Pons (tissue), 1 donor: ENCODE data around the gene LOXHD1.

Experiments
- DNase-seq: peaks from one replicate; pipeline ENCODE4 v3.0.0-alpha.2; 2016; ENCODE audit warnings: low spot score

LOXHD1 gene

DNA sequence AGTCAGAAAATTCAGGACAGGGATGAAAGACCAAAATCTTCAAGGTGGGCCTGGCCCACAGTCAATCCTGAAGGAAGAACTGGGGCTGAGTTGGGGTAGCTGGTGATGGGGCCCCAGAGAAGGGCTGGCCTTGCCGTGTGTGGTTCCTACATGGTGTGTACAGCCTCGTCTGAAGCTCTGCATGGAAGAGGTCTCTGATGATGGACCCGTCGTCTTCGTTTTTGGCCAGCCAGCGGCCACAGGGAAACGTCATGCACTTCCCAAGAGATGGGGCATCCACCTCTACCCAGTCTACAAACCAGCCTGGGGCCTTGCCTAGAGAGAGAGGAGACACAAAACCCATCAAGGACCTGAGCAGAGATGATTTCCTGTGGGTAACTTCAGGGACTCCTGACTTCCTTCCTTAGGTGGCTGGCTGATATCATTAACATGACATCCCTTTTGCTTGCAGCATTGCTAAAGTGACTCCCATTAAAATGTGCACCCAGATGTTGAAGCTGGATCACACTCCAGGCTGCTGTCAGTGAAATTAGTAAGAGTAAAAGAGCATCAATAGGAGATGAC is 115.3 kb downstream of the LOXHD1 start:
- no peak for DNase-seq

DNA sequence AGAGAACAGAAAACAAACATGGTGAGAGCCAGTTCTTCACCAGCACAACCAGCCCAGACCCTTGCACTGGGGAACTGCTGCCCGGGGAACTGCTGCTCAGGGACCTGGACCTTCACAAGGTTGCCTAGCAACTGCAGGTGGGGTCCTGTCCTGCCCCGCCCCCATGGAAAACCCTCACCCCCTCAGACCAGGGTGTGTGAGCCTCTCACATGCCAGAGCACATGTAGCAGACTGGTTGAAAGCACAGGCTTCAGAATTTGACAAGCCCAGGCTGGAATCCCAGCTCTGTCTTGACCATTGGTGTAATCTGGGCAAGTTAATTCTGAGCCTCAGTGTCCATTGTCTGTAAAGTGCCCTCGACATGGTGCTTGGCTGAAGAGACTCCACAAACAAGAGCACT is 118.6 kb downstream of the LOXHD1 start:
- no peak for DNase-seq

- no peak for DNase-seq
Measured at GRCh38 chr18:46536215-46536874, 120.7 kb downstream of the LOXHD1 start.

DNA sequence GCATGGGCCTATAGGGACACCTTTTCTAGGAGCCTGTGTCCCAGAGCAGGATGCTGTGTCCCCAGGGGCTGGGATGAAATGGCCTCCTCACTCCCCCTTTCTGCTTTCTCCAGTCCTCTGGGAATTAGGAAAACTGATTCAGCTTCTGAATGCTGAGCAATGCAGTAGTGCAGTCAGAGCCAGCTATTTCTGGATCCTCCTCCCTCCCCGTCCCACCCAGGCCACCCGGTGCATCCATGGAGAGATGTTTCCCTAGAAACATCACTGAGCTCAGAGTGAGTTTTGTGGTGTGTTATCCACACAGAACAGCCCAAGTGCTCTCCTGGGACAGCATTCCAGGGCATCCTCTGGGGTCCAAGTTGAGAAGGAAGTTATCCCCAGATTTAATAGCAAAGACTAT is 125.5 kb downstream of the LOXHD1 start:
- DNase-seq = no peak

DNA sequence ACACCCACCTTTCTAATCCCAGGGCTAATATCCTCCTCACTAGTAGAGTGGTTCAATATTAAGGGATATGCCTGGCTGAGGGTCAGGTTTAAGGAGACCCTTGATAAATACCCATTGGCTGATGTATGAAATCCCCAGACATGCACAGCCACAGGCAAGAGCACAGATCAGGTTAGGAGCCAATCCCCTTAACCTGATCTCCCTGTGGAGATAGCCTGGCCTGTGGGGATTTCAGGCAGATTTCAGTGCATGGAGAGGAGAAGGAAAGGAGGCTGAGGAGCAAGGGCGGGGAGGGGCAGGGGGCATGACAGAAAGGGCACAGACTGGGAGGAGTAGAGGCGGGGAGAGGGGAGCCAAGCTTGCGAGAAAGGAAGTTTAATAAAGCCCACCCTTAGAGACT is 129.0 kb downstream of the LOXHD1 start:
- DNase-seq = no peak

- no peak for DNase-seq
Measured at GRCh38 chr18:46519870-46520269, 137.2 kb downstream of the LOXHD1 start.

GRCh38 chr18:46518438-46518837 is 138.6 kb downstream of the LOXHD1 start:
- no peak for DNase-seq

- no peak for DNase-seq
Measured at GRCh38 chr18:46516555-46516954, 140.5 kb downstream of the LOXHD1 start.

GRCh38 chr18:46510386-46510785 is 146.6 kb downstream of the LOXHD1 start:
- no peak for DNase-seq

DNA sequence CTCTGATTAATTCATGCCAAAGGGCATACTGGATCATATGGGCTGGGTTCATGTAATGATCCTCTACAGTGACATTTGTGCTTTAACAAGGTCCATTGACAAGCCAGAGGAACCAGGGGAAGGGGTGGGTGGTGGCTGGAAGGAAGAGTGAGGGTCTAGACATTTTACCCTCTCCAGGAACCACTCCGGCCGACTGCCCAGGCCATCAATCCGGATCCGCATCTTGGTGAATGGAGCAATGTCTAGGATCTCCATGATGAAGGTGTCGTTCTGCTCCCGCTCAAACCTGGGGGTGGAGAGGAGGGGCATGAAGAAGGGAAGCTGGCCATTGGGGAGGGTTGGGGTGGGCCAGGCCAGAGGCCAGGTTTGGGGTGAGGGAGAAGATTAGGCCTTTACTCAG is 147.5 kb downstream of the LOXHD1 start:
- no peak for DNase-seq

DNA sequence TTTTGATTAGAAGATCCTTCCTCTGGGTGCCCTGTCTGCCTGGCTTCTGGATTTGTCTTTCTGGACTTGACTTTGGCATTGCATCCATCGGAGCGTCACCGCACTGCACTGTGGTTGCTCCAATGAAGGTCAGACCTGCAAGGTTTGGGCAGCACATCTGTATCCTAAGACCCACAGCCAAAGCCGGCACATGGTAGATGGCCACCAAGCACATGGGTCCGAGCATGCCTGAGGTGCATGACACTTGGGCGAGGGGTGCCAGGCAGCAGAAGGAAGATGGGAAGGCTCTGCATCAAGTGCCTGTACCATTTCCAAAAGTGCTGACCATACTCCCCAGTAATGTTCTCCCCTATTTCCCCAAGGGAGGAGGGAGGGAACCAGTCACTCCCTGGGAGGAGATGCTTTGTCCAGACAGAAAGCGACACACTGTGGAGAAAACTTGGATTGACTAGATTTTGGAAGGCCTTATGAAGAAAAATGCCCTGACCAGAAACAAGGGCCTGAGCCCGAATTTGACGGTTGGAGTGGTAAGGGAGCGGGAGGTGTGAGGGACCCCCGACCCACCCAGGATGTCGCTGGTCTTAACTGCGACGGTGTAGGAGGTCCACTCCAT is 149.9 kb downstream of the LOXHD1 start:
- DNase-seq = no peak

- DNase-seq = no peak
Measured at GRCh38 chr18:46502444-46502843, 154.6 kb downstream of the LOXHD1 start.

DNA sequence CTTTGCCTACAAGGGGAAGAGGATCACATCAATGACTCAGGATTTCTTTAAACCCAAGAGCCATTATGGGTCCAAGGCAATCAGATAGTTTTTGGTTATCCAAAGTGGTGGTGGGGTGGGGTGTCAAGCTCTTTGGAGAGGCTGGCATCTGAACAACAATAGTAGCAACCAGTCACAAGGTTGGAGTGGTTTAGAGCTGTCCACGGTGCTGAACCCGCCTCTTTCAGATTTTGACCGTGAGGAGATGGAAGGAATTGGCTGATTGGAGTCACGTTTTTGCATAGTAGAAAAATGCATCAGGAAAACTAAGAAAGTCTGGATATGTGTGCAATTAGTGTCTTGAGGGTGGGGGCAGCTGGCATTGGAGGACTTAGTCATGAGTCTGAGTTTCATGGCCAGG is 159.9 kb downstream of the LOXHD1 start:
- DNase-seq = no peak

- no peak for DNase-seq
Measured at GRCh38 chr18:46488471-46489213, 168.4 kb downstream of the LOXHD1 start.

- no peak for DNase-seq
Measured at GRCh38 chr18:46485675-46486194, 171.3 kb downstream of the LOXHD1 start.

- no peak for DNase-seq
Measured at GRCh38 chr18:46484971-46485370, 172.0 kb downstream of the LOXHD1 start.

DNA sequence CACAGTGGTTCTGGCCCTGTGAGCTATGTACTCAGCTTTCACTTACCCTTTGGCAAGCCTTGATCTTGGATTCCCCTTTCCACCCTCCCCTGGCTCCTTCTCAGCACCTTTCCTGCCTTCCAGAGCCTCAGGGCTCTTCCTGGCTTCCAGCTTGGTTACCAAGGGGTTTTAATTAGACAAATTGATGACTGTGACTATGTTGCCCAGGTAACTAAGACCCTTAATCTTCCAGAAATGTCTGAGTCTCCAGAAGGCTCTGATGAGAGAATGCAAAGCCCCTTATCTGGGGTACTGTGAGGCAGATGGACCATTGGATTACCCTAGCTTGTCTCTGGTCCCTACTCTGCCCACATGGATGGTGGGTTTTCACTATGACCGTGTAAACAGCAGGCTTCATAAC is 174.2 kb downstream of the LOXHD1 start:
- DNase-seq = no peak

DNA sequence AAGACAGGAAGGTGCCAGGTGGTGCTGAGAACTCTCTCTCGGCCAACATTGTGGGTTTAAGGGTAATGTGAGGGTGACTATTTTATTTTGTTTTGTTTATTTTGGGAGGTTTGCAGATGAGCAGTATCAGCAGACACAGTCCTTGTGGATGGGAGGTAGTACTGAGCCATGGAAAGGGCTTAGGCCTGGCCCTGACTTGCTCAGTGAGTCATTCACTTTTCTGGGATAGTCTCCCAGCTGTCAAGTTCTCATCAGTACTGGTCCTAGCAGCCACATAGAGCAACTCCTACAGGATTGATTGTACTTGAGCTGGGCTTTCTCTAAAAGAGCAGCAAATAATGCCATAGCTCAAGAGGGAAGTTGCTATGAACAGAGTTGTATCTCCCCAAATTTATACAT is 175.2 kb downstream of the LOXHD1 start:
- DNase-seq = no peak

- DNase-seq = peak; percentile 17
Measured at GRCh38 chr18:46481048-46481846, 175.8 kb downstream of the LOXHD1 start.

DNA sequence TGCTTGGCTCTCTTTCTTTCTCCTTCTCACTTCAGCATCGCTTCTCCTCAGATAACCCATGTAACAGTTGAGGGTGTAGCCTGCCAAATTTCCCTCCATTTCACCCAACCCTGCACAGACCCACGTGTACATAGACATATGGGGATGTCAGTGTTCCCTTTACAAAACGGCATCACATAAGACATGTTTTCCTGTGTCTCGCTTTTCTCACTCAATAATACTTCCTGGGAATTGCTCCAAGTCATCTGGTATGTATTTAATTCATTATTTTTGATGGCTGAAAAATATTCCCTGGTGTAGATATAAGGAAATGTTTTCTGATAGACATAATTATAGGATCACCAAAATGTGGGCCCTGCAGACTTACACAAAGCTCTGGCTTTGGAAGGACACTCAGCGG is 176.8 kb downstream of the LOXHD1 start:
- DNase-seq = no peak

- DNase-seq = no peak
Measured at GRCh38 chr18:46478796-46479195, 178.2 kb downstream of the LOXHD1 start.

DNA sequence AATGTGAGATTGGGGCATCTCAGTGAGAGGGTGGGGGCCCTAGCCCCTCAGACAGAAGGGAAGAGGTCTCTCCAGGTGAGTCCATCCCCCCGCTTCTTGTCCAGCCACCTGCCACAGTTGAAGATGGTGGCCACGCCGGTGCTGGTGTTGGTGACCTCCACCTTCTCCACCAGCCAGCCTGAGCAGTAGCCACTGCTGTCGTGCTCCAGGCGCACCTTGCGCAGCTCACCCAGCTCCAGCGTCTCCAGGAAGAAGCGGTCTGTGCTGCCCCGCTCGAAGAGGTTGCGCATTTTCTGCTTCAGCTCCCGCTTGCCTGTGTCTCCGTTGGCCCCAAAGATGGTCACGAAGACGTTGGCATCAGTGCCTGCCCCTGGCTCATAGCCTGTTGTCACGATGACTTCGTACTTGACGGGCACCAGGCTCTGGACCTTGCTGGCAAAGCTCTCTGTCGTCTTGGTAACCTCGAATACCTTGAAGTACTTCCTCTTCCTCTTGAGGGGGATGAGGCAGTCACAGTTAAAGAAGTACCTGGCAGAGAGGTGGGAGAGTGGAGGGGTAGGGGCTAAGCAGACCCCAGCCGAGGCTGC is 179.5 kb downstream of the LOXHD1 start:
- no peak for DNase-seq
